ENCODE results near the gene ETV3L.

ETV3L gene

GRCh38 chr1:157134442-157134841 is 34.8 kb upstream of the ETV3L start:
- POLR2A ChIA-PET (ENCODE audit: low non-redundant PET) = no interaction called here
- no peak for DNase-seq (ENCODE audit: low spot score)
- TF ChIP-seq CTCF (conservative IDR thresholded peaks at IDR 0.05; ENCODE audit: low read depth) = no peak
- no peak overlapping the region for H3K27ac ChIP-seq
- CTCF ChIA-PET = interaction anchor here (5.3 kb wide), 1 partner anchor 22 kb away, joined by 27 read pairs; no protein-coding TSS in a partner anchor

GRCh38 chr1:157133426-157133825 is 33.8 kb upstream of the ETV3L start:
- ChIA-PET POLR2A (ENCODE audit: low non-redundant PET) (no interaction called here), CTCF (no interaction called here)
- DNase-seq (ENCODE audit: low spot score) = no peak
- TF ChIP-seq CTCF (conservative IDR thresholded peaks at IDR 0.05; ENCODE audit: low read depth) = no peak
- H3K27ac ChIP-seq = no peak overlapping the region

DNA sequence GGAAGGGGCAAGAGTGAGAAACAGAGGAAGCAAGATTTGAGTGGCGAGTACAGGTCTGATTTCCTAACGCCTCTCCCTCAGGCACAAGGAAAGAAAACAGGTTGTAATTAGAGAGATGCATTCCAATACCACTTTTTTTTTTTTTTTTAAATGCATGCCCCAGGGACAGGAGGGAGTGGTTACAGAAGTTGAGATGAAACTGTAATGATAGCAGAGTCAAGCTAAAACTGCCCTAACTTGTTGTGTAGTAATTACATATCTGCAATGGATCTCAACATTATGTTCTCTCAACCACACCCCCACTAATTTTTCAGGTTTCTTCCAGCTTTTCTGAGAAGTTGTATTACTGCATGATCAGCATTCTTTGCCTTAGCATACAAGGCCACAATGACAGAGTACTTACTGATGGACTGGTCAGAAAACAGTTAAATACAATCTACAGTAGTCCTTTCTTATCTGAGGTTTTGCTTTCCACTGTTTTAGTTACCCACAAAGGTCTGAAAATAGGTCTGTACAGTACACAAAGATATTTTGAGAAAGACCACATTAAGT is 33.1 kb upstream of the ETV3L start:
- CTCF ChIA-PET = no interaction called here
- H3K27ac ChIP-seq = no peak overlapping the region
- DNase-seq (ENCODE audit: low spot score) = peak; percentile 54
- no peak for TF ChIP-seq CTCF (conservative IDR thresholded peaks at IDR 0.05; ENCODE audit: low read depth)
- POLR2A ChIA-PET (ENCODE audit: low non-redundant PET) = no interaction called here

GRCh38 chr1:157132111-157132510 is 32.5 kb upstream of the ETV3L start:
- POLR2A ChIA-PET (ENCODE audit: low non-redundant PET) = no interaction called here
- no peak for TF ChIP-seq CTCF (conservative IDR thresholded peaks at IDR 0.05; ENCODE audit: low read depth)
- CTCF ChIA-PET = no interaction called here
- DNase-seq (ENCODE audit: low spot score) = no peak
- no peak overlapping the region for H3K27ac ChIP-seq

DNA sequence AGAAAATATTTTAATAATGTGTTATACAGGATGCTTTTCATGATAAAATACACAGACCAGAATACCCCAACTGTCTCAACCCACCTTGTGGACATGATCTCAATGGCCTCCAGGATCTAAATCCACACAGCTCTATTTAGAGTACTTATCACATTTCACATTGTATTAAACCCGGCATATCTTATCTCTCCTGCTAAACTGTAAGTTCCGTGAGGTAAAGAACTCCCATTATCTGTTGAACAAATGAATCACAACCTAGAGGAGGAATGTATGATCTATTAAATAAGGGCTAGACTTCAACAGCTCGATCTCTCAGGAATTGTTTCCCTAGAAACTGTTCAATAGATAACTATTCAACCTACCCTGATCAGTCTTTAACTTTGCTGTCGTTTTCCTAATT is 31.7 kb upstream of the ETV3L start:
- DNase-seq (ENCODE audit: low spot score) = no peak
- H3K27ac ChIP-seq = no peak overlapping the region
- ChIA-PET POLR2A (ENCODE audit: low non-redundant PET) (no interaction called here), CTCF (no interaction called here)
- no peak for TF ChIP-seq CTCF (conservative IDR thresholded peaks at IDR 0.05; ENCODE audit: low read depth)

GRCh38 chr1:157124855-157125254 is 25.2 kb upstream of the ETV3L start:
- ChIA-PET CTCF (no interaction called here), POLR2A (ENCODE audit: low non-redundant PET) (no interaction called here)

More at GRCh38 chr1:157124855-157125254, 25.2 kb upstream of the ETV3L start:
- no peak overlapping the region for H3K27ac ChIP-seq
- TF ChIP-seq CTCF (conservative IDR thresholded peaks at IDR 0.05; ENCODE audit: low read depth) = no peak
- no peak for DNase-seq (ENCODE audit: low spot score)

Measured in RWPE1 (cell line).